HepG2 (cell line): Measurements from ENCODE around the gene WRAP73. TPM values are rescaled to one million over a fixed set of nuclear protein-coding genes. Genes with fewer than 3 reads are reported as not detected.

Experiments
- CBX5 ChIP-seq: sonication (generic); formaldehyde crosslinking; IDR thresholded peaks from 2 replicates; pipeline ENCODE4 v1.4.0; 2020; ENCODE audit warnings: missing genetic modification reagents, borderline replicate concordance
- KDM5B ChIP-seq: sonication (generic); formaldehyde crosslinking; IDR thresholded peaks from 2 replicates; pipeline ENCODE4 v1.4.0; 2020; ENCODE audit warnings: missing genetic modification reagents, mild to moderate bottlenecking, borderline replicate concordance
- MEF2D ChIP-seq: sonication (generic); formaldehyde crosslinking; IDR thresholded peaks from 2 replicates; pipeline ENCODE4 v1.5.1; 2020; ENCODE audit warnings: mild to moderate bottlenecking, missing genetic modification reagents
- MLLT10 ChIP-seq: sonication (generic); formaldehyde crosslinking; IDR thresholded peaks from 2 replicates; pipeline ENCODE4 v1.4.0; 2020; ENCODE audit warnings: missing genetic modification reagents
- MXI1 ChIP-seq: IDR thresholded peaks from 3 replicates; pipeline ENCODE4 v1.6.1; 2012; ENCODE audit warnings: low read depth, low read length, inconsistent platforms, borderline replicate concordance
- SYNCRIP ChIP-seq: fragments of 200-400 bp; formaldehyde crosslinking; IDR thresholded peaks from 2 replicates; pipeline ENCODE4 v1.6.1; 2018; ENCODE audit warnings: mild to moderate bottlenecking, low read depth, low read length; ENCODE audit not compliant: insufficient read depth
- YY1 ChIP-seq: IDR thresholded peaks from 2 replicates; pipeline ENCODE4 v1.6.1; 2011; ENCODE audit warnings: low read length, low read depth, moderate library complexity, mild to moderate bottlenecking; ENCODE audit not compliant: insufficient read depth, insufficient replicate concordance
- ZFX ChIP-seq: sonication (generic); formaldehyde crosslinking; IDR thresholded peaks from 2 replicates; pipeline ENCODE4 v1.4.0; 2020; ENCODE audit warnings: mild to moderate bottlenecking, low read depth, missing genetic modification reagents, moderate library complexity
- ZNF274 ChIP-seq: sonication (generic); formaldehyde crosslinking; IDR thresholded peaks from 2 replicates; pipeline ENCODE4 v1.5.1; 2020; ENCODE audit warnings: mild to moderate bottlenecking, missing genetic modification reagents
- ZNF431 ChIP-seq: sonication (generic); formaldehyde crosslinking; IDR thresholded peaks from 2 replicates; pipeline ENCODE4 v1.9.0; 2022; ENCODE audit warnings: missing genetic modification reagents, low read depth, mild to moderate bottlenecking, borderline replicate concordance
- ZNF441 ChIP-seq: sonication (generic); formaldehyde crosslinking; IDR thresholded peaks from 2 replicates; pipeline ENCODE4 v1.7.0; 2021; ENCODE audit warnings: missing genetic modification reagents, borderline replicate concordance
- ZNF709 ChIP-seq: sonication (generic); formaldehyde crosslinking; IDR thresholded peaks from 2 replicates; pipeline ENCODE4 v1.5.0; 2020; ENCODE audit warnings: mild to moderate bottlenecking, missing genetic modification reagents
- ZNF772 ChIP-seq: sonication (generic); formaldehyde crosslinking; IDR thresholded peaks from 2 replicates; pipeline ENCODE4 v1.5.0; 2020; ENCODE audit warnings: mild to moderate bottlenecking, missing genetic modification reagents
- ZNF777 ChIP-seq: sonication (generic); formaldehyde crosslinking; IDR thresholded peaks from 2 replicates; pipeline ENCODE4 v1.4.0; 2020; ENCODE audit warnings: missing genetic modification reagents
- polyA plus RNA-seq, 8 experiments: library from polyadenylated mRNA; depleted of rRNA in 3 of 8; stranded (reverse) in 7 of 8; unstranded in 1 of 8; fragments of >200 nt; fragmentation: Illumina TruSeq in 4 of 8; extraction: Trizol in 4 of 8; gene quantifications; 2 replicates each; pipeline versions ENCODE4 v1.2.1 to v1.2.3, GENCODE V29; 2011 to 2016; ENCODE audit warnings: low read depth in 4 of 8, missing spikeins in 1 of 8, mixed read lengths in 1 of 8; ENCODE audit not compliant: insufficient read depth in 1 of 8
- total RNA-seq, 5 experiments: library from RNA; depleted of rRNA; stranded (reverse); fragments of >200 nt; fragmentation: Illumina TruSeq; extraction: Trizol; gene quantifications; 2 replicates each; pipeline ENCODE4 v1.2.3, GENCODE V29; 2016; ENCODE audit warnings: low read depth in 1 of 5
- TF ChIP-seq, protein P1 (sequence below): fragments of 450-650 bp; IDR thresholded peaks from 2 replicates; pipeline ENCODE4 v1.6.1; 2016
- TF ChIP-seq, protein P2 (sequence below): sonication (generic); formaldehyde crosslinking; IDR thresholded peaks from 2 replicates; pipeline ENCODE4 v1.4.0; 2020; ENCODE audit warnings: mild to moderate bottlenecking, missing genetic modification reagents, borderline replicate concordance
- TF ChIP-seq, protein P3 (sequence below): sonication (generic); formaldehyde crosslinking; IDR thresholded peaks from 2 replicates; pipeline ENCODE4 v1.8.1; 2023; ENCODE audit warnings: missing genetic modification reagents, inconsistent platforms, borderline replicate concordance
- TF ChIP-seq, protein P4 (sequence below): sonication (generic); formaldehyde crosslinking; IDR thresholded peaks from 2 replicates; pipeline ENCODE4 v1.4.0; 2020; ENCODE audit warnings: mild to moderate bottlenecking, missing genetic modification reagents

Gene WRAP73
- total and polyA plus RNA-seq, 2 of the 13 experiments (the other 11 are each of a cell fraction or from before 2014, with no cell fraction given), result 18.1 to 40.4 TPM

DNA sequence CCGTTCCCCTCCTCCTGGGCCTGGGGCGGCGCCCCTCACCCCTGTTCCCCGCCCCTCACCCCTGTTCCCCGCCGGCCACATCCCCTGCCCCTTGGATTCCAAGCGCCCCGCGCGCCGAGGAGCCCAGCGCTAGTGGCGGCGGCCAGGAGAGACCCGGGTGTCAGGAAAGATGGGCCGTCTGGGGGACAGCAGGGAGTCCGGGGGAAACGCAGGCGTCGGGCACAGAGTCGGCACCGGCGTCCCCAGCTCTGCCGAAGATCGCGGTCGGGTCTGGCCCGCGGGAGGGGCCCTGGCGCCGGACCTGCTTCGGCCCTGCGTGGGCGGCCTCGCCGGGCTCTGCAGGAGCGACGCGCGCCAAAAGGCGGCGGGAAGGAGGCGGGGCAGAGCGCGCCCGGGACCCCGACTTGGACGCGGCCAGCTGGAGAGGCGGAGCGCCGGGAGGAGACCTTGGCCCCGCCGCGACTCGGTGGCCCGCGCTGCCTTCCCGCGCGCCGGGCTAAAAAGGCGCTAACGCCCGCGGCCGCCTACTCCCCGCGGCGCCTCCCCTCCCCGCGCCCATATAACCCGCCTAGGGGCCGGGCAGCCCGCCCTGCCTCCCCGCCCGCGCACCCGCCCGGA is 2.1 kb upstream of the WRAP73 start, which contains the start of gene TP73 (continued):
- TF ChIP-seq, protein P1, sequence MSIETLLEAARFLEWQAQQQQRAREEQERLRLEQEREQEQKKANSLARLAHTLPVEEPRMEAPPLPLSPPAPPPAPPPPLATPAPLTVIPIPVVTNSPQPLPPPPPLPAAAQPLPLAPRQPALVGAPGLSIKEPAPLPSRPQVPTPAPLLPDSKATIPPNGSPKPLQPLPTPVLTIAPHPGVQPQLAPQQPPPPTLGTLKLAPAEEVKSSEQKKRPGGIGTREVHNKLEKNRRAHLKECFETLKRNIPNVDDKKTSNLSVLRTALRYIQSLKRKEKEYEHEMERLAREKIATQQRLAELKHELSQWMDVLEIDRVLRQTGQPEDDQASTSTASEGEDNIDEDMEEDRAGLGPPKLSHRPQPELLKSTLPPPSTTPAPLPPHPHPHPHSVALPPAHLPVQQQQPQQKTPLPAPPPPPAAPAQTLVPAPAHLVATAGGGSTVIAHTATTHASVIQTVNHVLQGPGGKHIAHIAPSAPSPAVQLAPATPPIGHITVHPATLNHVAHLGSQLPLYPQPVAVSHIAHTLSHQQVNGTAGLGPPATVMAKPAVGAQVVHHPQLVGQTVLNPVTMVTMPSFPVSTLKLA, result no peak
- TF ChIP-seq SYNCRIP (no peak), ZNF772 (CRISPR knock-in tag) (no peak), ZNF441 (CRISPR knock-in tag) (no peak), MLLT10 (CRISPR knock-in tag) (no peak), ZNF709 (CRISPR knock-in tag) (no peak), ZFX (CRISPR knock-in tag) (no peak; the same call in 1 of the 2 replicates), ZNF777 (CRISPR knock-in tag) (peak; percentile 78; the same call in 1 of the 2 replicates), ZNF431 (CRISPR knock-in tag) (0 out of 2 replicates have a peak, but pooled peaks have one; percentile 23), MEF2D (no peak), CBX5 (no peak), ZNF274 (CRISPR knock-in tag) (no peak), MXI1 (no peak), KDM5B (CRISPR knock-in tag) (no peak), YY1 (peak; percentile 19)
- TF ChIP-seq, protein P2, sequence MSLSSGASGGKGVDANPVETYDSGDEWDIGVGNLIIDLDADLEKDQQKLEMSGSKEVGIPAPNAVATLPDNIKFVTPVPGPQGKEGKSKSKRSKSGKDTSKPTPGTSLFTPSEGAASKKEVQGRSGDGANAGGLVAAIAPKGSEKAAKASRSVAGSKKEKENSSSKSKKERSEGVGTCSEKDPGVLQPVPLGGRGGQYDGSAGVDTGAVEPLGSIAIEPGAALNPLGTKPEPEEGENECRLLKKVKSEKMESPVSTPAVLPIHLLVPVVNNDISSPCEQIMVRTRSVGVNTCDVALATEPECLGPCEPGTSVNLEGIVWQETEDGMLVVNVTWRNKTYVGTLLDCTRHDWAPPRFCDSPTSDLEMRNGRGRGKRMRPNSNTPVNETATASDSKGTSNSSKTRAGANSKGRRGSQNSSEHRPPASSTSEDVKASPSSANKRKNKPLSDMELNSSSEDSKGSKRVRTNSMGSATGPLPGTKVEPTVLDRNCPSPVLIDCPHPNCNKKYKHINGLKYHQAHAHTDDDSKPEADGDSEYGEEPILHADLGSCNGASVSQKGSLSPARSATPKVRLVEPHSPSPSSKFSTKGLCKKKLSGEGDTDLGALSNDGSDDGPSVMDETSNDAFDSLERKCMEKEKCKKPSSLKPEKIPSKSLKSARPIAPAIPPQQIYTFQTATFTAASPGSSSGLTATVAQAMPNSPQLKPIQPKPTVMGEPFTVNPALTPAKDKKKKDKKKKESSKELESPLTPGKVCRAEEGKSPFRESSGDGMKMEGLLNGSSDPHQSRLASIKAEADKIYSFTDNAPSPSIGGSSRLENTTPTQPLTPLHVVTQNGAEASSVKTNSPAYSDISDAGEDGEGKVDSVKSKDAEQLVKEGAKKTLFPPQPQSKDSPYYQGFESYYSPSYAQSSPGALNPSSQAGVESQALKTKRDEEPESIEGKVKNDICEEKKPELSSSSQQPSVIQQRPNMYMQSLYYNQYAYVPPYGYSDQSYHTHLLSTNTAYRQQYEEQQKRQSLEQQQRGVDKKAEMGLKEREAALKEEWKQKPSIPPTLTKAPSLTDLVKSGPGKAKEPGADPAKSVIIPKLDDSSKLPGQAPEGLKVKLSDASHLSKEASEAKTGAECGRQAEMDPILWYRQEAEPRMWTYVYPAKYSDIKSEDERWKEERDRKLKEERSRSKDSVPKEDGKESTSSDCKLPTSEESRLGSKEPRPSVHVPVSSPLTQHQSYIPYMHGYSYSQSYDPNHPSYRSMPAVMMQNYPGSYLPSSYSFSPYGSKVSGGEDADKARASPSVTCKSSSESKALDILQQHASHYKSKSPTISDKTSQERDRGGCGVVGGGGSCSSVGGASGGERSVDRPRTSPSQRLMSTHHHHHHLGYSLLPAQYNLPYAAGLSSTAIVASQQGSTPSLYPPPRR (CRISPR knock-in tag), result no peak
- TF ChIP-seq, protein P3, sequence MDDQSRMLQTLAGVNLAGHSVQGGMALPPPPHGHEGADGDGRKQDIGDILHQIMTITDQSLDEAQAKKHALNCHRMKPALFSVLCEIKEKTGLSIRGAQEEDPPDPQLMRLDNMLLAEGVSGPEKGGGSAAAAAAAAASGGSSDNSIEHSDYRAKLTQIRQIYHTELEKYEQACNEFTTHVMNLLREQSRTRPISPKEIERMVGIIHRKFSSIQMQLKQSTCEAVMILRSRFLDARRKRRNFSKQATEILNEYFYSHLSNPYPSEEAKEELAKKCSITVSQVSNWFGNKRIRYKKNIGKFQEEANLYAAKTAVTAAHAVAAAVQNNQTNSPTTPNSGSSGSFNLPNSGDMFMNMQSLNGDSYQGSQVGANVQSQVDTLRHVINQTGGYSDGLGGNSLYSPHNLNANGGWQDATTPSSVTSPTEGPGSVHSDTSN, result no peak
- TF ChIP-seq, protein P4, sequence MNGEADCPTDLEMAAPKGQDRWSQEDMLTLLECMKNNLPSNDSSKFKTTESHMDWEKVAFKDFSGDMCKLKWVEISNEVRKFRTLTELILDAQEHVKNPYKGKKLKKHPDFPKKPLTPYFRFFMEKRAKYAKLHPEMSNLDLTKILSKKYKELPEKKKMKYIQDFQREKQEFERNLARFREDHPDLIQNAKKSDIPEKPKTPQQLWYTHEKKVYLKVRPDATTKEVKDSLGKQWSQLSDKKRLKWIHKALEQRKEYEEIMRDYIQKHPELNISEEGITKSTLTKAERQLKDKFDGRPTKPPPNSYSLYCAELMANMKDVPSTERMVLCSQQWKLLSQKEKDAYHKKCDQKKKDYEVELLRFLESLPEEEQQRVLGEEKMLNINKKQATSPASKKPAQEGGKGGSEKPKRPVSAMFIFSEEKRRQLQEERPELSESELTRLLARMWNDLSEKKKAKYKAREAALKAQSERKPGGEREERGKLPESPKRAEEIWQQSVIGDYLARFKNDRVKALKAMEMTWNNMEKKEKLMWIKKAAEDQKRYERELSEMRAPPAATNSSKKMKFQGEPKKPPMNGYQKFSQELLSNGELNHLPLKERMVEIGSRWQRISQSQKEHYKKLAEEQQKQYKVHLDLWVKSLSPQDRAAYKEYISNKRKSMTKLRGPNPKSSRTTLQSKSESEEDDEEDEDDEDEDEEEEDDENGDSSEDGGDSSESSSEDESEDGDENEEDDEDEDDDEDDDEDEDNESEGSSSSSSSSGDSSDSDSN, result no peak
